GM10266 (cell line): ENCODE data around the gene RBCK1.
"Not testable (repeated sequence)": the region's sequence is repeated elsewhere in the genome, so short reads cannot be mapped to it uniquely, and the experiment has no call there.

Experiments
- DNase-seq: peaks from one replicate; pipeline ENCODE4 v3.0.0; 2012; ENCODE audit errors: extremely low spot score
- TF ChIP-seq, protein P1 (sequence below): IDR thresholded peaks from 2 replicates; pipeline ENCODE4 v1.5.1; 2012; ENCODE audit warnings: mild to moderate bottlenecking, low read depth; ENCODE audit not compliant: control insufficient read depth, insufficient read depth; ENCODE audit errors: missing control alignments

The RBCK1 gene

DNA sequence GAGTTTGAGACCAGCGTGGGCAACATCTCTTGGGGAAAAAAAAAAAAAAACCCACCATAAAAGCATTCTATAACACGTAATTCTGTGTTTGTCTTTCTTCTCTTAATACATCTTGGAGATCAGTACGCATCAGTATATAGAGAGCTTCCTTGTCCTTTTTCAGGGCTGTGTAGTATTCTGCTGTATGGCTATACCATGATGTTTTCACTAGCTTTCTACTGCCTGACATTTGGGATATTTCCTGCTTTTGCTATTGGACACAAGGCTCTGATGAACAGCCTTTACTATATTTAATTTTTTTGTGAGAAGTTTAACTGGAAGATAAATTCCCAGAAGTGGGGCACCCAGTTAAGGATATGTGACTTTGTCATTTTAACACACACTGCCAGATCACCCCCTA is 20.6 kb upstream of the RBCK1 start:
- no peak for DNase-seq
- TF ChIP-seq, protein P1, sequence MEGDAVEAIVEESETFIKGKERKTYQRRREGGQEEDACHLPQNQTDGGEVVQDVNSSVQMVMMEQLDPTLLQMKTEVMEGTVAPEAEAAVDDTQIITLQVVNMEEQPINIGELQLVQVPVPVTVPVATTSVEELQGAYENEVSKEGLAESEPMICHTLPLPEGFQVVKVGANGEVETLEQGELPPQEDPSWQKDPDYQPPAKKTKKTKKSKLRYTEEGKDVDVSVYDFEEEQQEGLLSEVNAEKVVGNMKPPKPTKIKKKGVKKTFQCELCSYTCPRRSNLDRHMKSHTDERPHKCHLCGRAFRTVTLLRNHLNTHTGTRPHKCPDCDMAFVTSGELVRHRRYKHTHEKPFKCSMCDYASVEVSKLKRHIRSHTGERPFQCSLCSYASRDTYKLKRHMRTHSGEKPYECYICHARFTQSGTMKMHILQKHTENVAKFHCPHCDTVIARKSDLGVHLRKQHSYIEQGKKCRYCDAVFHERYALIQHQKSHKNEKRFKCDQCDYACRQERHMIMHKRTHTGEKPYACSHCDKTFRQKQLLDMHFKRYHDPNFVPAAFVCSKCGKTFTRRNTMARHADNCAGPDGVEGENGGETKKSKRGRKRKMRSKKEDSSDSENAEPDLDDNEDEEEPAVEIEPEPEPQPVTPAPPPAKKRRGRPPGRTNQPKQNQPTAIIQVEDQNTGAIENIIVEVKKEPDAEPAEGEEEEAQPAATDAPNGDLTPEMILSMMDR: no peak

DNA sequence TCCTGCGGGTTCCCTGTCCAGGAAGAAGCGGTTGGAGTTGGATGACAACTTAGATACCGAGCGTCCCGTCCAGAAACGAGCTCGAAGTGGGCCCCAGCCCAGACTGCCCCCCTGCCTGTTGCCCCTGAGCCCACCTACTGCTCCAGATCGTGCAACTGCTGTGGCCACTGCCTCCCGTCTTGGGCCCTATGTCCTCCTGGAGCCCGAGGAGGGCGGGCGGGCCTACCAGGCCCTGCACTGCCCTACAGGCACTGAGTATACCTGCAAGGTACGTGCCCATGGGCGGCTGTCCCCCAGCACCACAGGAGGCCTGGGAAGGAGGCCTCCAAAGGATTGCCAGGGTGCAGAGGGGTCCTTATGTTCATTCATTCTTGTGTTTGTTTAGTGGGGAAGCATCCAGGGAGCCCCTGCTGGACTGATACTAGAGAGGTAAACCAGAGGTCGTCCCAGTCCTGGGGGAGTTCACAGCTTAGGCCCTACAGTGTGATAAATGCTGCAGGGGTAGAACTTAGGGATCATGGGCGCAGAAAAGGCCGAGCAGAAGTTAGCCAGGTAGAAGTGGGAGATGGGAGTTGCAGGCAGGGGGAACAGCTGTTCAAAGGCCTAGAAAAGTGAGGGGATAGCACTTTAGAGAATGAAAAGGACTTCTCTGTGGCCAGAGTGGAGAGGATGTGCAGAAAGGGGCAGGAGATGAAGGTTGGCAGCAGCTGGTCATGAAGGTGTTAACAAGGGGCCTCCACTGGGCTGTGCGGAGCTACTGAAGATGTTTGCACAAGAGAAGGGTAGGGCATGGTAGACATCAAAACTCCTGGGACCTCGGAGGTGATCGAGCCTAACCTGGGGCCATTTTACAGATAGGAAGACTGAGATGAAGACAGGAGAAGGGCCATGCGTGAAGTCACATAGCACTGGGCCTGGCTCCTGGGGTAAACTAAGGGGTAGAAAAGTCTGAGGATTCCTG is 19.8 kb upstream of the RBCK1 start:
- TF ChIP-seq, protein P1: no peak
- DNase-seq: no peak

DNA sequence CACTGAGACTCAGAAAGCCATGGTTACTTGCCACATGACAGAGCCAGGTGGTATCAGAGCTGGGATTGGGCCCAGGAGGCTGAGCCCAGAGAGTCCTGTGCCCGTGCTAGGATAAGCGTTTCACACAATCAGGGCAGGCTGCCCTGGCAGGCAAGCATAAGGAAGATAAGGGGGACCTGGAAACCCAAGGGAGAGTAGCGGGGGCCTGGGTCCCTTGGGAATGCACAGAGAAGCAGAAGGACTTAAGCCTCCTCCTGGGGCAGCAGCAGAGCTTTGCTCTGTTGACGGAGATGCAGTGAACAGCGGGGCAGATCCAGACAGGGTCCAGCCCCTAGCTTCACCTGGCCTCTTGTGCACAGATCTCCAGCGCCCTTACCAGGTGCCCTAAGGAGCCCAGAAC is 18.9 kb upstream of the RBCK1 start:
- TF ChIP-seq, protein P1: no peak
- DNase-seq: no peak

DNA sequence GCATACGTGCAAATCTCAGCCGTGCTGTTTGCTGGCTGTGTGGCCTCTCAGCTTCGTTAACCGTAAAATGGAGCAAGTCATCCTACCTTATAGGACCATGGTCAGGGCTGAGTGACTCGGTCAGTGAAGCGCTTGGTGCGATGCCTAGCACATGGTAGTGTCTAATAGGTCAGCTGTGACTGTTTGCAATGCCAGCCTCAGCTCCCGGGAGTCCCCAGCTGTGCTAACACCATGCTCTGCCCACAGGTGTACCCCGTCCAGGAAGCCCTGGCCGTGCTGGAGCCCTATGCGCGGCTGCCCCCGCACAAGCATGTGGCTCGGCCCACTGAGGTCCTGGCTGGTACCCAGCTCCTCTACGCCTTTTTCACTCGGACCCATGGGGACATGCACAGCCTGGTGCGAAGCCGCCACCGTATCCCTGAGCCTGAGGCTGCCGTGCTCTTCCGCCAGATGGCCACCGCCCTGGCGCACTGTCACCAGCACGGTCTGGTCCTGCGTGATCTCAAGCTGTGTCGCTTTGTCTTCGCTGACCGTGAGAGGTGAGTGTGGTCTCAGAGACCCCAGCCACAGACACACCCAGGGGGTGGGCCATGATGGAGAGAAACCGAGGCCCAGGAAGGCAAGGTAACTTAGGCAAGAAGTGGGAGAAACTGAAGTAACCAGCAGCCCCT is 16.9 kb upstream of the RBCK1 start:
- TF ChIP-seq, protein P1: no peak
- DNase-seq: no peak

DNA sequence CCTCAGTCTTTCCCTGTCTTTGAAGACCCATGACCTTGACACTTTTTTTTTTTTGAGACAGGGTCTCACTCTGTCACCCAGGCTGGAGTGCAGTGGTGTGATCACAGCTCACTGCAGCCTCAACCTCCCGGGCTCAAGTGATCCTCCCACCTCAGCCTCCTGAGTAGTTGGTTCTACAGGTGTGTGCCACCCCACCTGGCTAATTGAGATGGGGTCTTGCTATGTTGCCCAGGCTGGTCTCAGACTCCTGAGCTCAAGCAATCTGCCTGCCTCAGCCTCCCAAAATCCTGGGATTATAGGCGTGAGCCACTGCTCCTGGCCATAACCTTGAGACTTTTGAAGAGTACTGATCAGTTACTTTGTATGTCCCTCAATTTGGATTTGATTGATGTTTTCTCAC is 14.8 kb upstream of the RBCK1 start:
- DNase-seq: not testable (repeated sequence)

DNA sequence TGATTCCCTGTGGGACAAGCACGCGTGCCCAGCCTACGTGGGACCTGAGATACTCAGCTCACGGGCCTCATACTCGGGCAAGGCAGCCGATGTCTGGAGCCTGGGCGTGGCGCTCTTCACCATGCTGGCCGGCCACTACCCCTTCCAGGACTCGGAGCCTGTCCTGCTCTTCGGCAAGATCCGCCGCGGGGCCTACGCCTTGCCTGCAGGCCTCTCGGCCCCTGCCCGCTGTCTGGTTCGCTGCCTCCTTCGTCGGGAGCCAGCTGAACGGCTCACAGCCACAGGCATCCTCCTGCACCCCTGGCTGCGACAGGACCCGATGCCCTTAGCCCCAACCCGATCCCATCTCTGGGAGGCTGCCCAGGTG is 11.9 kb upstream of the RBCK1 start:
- DNase-seq: no peak
- TF ChIP-seq, protein P1: no peak

DNA sequence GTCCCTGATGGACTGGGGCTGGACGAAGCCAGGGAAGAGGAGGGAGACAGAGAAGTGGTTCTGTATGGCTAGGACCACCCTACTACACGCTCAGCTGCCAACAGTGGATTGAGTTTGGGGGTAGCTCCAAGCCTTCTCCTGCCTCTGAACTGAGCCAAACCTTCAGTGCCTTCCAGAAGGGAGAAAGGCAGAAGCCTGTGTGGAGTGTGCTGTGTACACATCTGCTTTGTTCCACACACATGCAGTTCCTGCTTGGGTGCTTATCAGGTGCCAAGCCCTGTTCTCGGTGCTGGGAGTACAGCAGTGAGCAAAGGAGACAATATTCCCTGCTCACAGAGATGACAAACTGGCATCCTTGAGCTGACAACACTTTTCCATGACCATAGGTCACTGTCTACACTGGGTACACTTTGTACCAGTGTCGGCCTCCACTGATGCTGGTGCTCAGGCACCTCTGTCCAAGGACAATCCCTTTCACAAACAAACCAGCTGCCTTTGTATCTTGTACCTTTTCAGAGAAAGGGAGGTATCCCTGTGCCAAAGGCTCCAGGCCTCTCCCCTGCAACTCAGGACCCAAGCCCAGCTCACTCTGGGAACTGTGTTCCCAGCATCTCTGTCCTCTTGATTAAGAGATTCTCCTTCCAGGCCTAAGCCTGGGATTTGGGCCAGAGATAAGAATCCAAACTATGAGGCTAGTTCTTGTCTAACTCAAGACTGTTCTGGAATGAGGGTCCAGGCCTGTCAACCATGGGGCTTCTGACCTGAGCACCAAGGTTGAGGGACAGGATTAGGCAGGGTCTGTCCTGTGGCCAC is 11.3 kb upstream of the RBCK1 start:
- TF ChIP-seq, protein P1: no peak
- no peak for DNase-seq
